SU-DHL-6 (cell line): ENCODE data around the gene PRDM11.

Experiments
- H2AFZ ChIP-seq: fragments of 200-600 bp; sonication (generic); 2 replicates; pipeline ENCODE4 v1.6.1; 2014; ENCODE audit warnings: low read depth, mild to moderate bottlenecking, moderate library complexity, mixed read lengths, antibody characterized with exemption, low read length; ENCODE audit not compliant: severe bottlenecking
- H3F3A ChIP-seq: fragments of 200-600 bp; shearing (Covaris generic); 2 replicates; pipeline ENCODE4 v1.6.0; 2016; ENCODE audit warnings: antibody characterized with exemption, mild to moderate bottlenecking; ENCODE audit not compliant: insufficient read depth
- H3K27ac ChIP-seq: fragments of 200-600 bp; sonication (generic); 2 replicates; pipeline ENCODE4 v1.5.1; 2016; ENCODE audit warnings: low read depth, mild to moderate bottlenecking, low read length, moderate library complexity, mixed read lengths
- H3K27me3 ChIP-seq: fragments of 200-600 bp; sonication (generic), shearing (Covaris generic); 2 replicates; pipeline ENCODE4 v1.6.0; 2014; ENCODE audit warnings: mild to moderate bottlenecking, low read length
- H3K36me3 ChIP-seq: fragments of 200-600 bp; sonication (generic); 2 replicates; pipeline ENCODE4 v1.6.1; 2014; ENCODE audit warnings: mild to moderate bottlenecking, low read length, mixed read lengths
- H3K4me2 ChIP-seq: fragments of 300-600, 200-600 bp; shearing (Covaris generic), sonication (generic); 2 replicates; pipeline ENCODE4 v1.6.0; 2014; ENCODE audit warnings: low read length, low read depth, mild to moderate bottlenecking; ENCODE audit not compliant: poor library complexity, severe bottlenecking
- H3K4me3 ChIP-seq: fragments of 200-600 bp; sonication (generic); 2 replicates; pipeline ENCODE4 v1.5.1; 2014; ENCODE audit warnings: antibody characterized with exemption, low read length, mild to moderate bottlenecking, mixed read lengths; ENCODE audit not compliant: insufficient read depth, poor library complexity, severe bottlenecking
- H3K79me2 ChIP-seq: fragments of 200-600 bp; sonication (generic); 2 replicates; pipeline ENCODE4 v1.6.1; 2014; ENCODE audit warnings: mild to moderate bottlenecking, low read length, moderate library complexity; ENCODE audit not compliant: insufficient read depth
- H3K9ac ChIP-seq: fragments of 200-600 bp; sonication (generic); 2 replicates; pipeline ENCODE4 v1.7.0; 2014; ENCODE audit warnings: mild to moderate bottlenecking, low read length
- H3K9me2 ChIP-seq: fragments of 200-600 bp; sonication (generic); replicated peaks from 2 replicates; pipeline ENCODE4 v1.6.1; 2014; ENCODE audit warnings: low read length; ENCODE audit not compliant: insufficient read depth
- H3K9me3 ChIP-seq: fragments of 200-600 bp; sonication (generic); 2 replicates; pipeline ENCODE4 v1.6.1; 2014; ENCODE audit warnings: low read length, mixed read lengths; ENCODE audit not compliant: insufficient read depth
- H4K20me1 ChIP-seq: fragments of 200-600 bp; sonication (generic); 2 replicates; pipeline ENCODE4 v1.6.1; 2014; ENCODE audit warnings: low read depth, mild to moderate bottlenecking, antibody characterized with exemption, low read length, moderate library complexity, mixed read lengths
- EZH2phosphoT487 ChIP-seq: fragments of 200-600 bp; sonication (generic), shearing (Covaris generic); conservative IDR thresholded peaks from 2 replicates; pipeline ENCODE4 v1.6.1; 2018; ENCODE audit warnings: mild to moderate bottlenecking, antibody characterized with exemption, low read length, moderate library complexity, mixed read lengths
- TF ChIP-seq, protein P1 (sequence below): fragments of 200-600 bp; sonication (generic); IDR thresholded peaks from one replicate; pipeline ENCODE4 v1.5.1; 2017; ENCODE audit warnings: antibody characterized with exemption, mild to moderate bottlenecking, low read length, moderate library complexity; ENCODE audit not compliant: insufficient read depth, poor library complexity, severe bottlenecking

The PRDM11 gene

DNA sequence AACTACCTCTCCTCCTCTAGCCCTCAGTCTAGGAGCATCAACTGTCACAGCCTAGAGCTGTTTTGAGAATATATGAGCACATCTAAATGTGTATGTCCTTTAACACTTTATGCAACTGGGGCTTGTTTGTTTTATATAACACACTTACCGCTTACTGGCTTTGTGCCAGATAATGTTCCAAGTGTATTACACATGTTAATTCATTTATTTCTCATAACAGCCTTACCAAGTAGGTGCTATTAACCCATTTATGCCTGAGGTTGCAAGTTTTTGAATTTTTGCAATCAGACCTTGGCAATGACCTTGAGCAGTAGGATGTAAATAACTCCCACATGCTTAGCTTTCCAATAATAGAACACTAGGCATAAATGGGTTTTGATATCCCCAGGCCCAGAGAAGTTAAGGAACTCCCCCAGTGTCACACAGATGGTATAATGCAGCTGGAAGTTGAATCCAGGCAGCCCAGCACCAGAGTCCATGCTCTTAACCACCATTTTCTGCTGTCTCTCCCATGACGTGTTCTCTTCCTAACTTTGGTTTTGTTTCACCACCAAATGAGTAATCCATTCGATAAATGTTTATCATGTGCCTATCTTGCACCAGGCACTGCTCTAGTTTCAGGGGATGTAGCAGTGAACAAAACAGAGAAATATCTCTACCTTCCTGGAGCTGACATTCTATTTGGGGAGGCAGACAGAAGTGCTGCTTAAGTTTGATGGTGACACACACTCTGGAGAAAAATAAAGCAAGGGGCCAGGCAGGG, 23.1 kb downstream of the PRDM11 start:
- Histone ChIP-seq H2AFZ (no peak overlapping the region), H3K4me3 (no peak overlapping the region), H3K27ac (no peak overlapping the region), H4K20me1 (no peaks in the 10 kb centered on the region), H3K27me3 (no peaks in the 10 kb centered on the region), H3K9me3 (no peaks in the 10 kb centered on the region), H3K9me2 (no peaks in the 10 kb centered on the region), H3K79me2 (no peaks in the 10 kb centered on the region), H3K4me2 (no peak overlapping the region), H3K36me3 (no peaks in the 10 kb centered on the region), H3F3A (no peaks in the 10 kb centered on the region), H3K9ac (no peak overlapping the region)
- no peak for TF ChIP-seq EZH2phosphoT487
- TF ChIP-seq, protein P1, sequence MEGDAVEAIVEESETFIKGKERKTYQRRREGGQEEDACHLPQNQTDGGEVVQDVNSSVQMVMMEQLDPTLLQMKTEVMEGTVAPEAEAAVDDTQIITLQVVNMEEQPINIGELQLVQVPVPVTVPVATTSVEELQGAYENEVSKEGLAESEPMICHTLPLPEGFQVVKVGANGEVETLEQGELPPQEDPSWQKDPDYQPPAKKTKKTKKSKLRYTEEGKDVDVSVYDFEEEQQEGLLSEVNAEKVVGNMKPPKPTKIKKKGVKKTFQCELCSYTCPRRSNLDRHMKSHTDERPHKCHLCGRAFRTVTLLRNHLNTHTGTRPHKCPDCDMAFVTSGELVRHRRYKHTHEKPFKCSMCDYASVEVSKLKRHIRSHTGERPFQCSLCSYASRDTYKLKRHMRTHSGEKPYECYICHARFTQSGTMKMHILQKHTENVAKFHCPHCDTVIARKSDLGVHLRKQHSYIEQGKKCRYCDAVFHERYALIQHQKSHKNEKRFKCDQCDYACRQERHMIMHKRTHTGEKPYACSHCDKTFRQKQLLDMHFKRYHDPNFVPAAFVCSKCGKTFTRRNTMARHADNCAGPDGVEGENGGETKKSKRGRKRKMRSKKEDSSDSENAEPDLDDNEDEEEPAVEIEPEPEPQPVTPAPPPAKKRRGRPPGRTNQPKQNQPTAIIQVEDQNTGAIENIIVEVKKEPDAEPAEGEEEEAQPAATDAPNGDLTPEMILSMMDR, result no peak

DNA sequence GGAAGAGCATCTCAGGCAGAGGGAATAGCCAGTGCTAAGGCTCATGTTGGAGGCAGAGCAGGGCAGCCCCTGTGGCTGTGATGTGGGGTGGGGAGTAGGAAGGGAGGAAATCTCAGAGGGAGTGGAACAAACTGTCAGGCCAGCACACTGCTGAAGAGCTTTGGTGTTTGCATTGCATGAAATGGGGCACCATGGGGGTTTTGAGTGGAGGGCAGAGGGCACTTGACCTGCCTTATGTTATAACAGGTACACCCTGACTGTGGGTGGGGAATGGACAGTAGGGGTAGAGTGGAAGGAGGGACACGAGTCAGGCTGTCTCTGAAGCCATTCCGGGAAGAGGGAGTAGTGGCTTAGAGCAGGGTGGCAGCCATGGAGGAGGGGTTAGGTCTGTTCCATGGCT, 24.0 kb downstream of the PRDM11 start:
- Histone ChIP-seq H3K4me3 (no peak overlapping the region), H3K9me2 (no peaks in the 10 kb centered on the region), H3K27ac (no peak overlapping the region), H3K9ac (no peak overlapping the region), H3F3A (no peaks in the 10 kb centered on the region), H3K36me3 (no peaks in the 10 kb centered on the region), H2AFZ (no peak overlapping the region), H3K4me2 (no peak overlapping the region), H3K79me2 (no peaks in the 10 kb centered on the region), H3K9me3 (no peaks in the 10 kb centered on the region), H4K20me1 (no peaks in the 10 kb centered on the region), H3K27me3 (no peaks in the 10 kb centered on the region)
- no peak for TF ChIP-seq EZH2phosphoT487
- TF ChIP-seq, protein P1, result no peak

DNA sequence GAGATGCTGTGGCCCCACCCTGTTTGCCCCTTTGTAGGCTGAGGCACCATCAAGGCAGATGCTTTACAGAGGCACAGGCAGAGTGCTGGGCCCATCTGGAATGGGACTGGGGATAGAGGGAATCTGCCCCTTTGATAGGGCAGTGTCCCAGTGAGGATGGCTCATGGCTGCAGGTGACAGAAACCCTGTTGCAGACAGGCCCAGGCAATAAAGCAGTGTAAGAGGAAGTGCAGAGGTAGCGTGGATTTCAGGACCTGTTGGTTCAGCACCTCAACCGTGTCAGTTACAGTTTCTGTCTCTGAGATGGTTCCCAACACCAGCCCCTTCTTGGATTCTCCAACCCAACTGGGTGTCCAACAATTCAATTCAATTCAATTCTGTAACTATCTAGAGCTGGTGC, 25.1 kb downstream of the PRDM11 start:
- no peak overlapping the region for H3K4me2 ChIP-seq
- H3K79me2 ChIP-seq, result no peaks in the 10 kb centered on the region
- H3K36me3 ChIP-seq, result no peaks in the 10 kb centered on the region
- no peaks in the 10 kb centered on the region for H3K9me3 ChIP-seq
- H3K9ac ChIP-seq, result no peak overlapping the region
- H3F3A ChIP-seq, result no peaks in the 10 kb centered on the region
- H3K27ac ChIP-seq, result no peak overlapping the region
- H3K27me3 ChIP-seq, result no peaks in the 10 kb centered on the region
- H4K20me1 ChIP-seq, result no peaks in the 10 kb centered on the region
- no peaks in the 10 kb centered on the region for H3K9me2 ChIP-seq
- TF ChIP-seq, protein P1, result no peak
- TF ChIP-seq EZH2phosphoT487, result no peak
- H2AFZ ChIP-seq, result no peak overlapping the region
- H3K4me3 ChIP-seq, result no peak overlapping the region
